ACHN (cell line): Measurements from ENCODE around the gene CLDN2.

ENCODE experiments used
- DNase-seq: peaks from one replicate; pipeline ENCODE4 v3.0.0-alpha.2; 2015
- in situ Hi-C: cut with HindIII; loops from 2 replicates; pipeline ENCODE4 v1.10.0; 2017; ENCODE audit warnings: low sequenced_read_pairs, low pct_ligation_motif_present, low pct_unique_long_range_greater_than_20kb

The CLDN2 gene

DNA sequence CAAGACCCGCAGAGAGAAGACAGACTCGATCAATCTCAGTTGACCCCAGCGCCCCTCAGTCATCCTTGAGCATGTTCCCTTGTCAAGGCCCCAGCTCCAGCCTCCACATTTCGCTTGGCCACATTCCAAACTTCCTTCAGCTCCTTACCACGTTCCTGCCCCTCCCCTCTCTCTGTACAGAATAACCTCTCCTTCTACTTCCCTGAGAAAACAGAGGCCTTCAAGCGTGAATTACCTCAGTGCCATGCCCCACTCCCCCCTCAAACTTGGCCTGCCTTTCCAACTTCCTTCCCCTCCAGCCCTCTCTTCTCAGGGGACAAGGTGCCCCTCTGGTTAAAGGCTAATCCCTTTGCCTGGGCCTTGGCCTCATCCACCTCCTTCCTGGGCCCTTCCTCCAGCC is 13.8 kb upstream of the CLDN2 start:
- no peak for DNase-seq
- in situ Hi-C loops = no loop called here

DNA sequence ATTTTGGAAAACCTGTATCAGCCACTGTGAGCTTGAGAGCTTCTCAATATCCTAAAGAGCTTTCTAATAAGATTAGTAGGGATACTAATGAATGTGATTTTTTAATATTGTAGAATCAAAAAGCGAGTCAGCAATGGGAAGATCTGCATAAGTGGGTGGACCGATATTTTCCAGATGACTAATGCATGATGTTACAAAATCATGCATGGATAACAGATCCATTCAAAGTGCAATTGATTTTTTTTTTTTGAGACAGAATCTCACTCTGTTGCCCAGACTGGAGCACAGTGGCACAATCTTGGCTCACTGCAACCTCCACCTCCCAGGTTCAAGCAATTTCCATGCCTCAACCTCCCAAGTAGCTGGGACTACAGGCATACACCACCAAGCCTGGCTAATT is 7.3 kb upstream of the CLDN2 start:
- no peak for DNase-seq
- in situ Hi-C loops = no loop called here

DNA sequence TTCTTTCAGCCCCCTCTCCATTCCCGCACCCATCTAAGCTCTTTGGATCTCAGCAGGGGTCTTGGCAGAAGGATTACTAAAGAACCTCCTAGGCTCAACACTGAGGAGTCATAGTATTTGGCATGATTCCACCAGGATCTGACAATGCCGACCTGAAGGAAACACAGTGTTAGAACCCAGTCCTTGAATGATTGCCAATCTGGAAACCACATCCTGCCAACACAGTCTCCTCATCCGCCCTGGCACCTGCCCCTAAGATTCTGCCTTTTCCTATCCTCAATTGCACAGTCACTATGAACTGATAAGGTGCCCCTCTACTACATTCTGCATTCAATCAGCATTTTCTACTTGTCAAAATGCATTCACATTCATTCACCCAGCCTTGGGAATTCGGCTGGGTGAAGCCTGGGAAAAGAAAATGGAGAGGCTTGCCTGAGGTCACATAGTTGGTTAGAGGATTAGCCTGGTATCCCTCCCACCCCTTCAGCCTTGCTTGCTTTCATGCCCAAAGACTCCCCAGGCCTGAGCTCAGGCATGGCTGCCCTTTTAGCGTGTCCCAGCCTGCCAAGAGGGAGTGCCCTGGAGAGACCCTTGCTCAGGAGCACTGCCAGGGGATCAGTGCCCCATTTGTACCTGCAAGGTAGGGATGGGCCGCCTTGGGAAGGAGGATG is 2.2 kb upstream of the CLDN2 start:
- DNase-seq = peak; percentile 91
- in situ Hi-C loops = no loop called here

DNA sequence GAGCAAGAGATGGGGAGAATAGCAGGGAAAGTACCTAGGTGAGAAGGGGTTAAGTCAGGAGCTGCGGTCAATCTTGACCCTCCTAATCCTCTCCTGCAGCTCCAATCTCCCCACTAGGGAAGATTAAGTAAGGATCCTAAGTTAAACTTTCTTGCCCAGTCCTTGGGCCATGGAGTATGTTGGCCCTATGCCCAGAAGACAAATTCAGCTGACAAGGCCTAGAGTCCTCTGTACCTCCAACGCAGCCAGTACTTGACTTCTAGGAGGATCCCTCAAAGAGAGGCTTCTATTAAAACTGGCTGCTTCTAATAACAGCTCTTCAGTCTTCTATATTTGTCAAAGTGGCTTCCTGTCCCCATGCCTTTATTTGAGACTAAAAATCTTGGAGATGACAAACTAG is 1.4 kb downstream of the CLDN2 start:
- no peak for DNase-seq
- in situ Hi-C loops = no loop called here

DNA sequence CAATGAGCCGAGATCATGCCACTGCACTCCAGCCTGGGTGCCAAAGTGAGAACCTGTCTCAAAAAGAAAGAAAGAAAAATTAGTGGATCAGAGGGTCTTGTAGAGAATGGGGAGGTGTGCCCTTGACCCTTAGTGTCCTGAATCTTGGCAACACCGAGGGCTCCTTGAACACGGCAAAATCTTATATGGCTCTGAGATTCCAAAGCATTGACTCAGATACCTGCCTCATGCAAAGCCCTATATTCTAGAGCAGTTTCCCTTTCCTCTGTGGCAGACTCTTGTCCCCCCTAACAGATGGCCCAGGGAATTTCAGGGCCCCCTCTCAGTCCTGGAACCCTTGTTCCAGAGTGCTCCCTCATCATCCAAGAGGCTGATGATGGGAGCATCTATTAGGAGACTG is 6.8 kb downstream of the CLDN2 start:
- DNase-seq = no peak
- in situ Hi-C loops = no loop called here

DNA sequence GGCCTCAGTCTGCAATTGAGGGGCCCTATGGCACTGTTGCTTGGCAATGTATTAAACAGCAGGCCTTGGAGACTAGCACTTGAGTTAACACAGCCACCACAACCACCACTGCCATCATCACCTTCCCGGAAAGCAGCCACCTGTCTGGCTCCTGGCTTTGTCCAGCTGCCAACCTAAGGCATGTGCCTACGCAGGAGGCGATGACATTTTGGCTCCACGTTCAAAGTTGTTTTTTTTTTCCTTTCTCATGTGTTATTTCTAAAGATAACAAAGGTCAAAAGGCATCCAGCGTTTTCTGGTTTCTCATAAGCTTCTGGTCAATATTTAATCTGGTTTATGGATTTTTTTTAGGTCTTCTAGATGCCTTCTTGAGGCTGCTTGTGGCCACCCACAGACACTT is 7.5 kb downstream of the CLDN2 start:
- in situ Hi-C loops = no loop called here
- DNase-seq = peak; percentile 51

DNA sequence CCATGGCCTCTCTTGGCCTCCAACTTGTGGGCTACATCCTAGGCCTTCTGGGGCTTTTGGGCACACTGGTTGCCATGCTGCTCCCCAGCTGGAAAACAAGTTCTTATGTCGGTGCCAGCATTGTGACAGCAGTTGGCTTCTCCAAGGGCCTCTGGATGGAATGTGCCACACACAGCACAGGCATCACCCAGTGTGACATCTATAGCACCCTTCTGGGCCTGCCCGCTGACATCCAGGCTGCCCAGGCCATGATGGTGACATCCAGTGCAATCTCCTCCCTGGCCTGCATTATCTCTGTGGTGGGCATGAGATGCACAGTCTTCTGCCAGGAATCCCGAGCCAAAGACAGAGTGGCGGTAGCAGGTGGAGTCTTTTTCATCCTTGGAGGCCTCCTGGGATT is 8.0 kb downstream of the CLDN2 start:
- in situ Hi-C loops = no loop called here
- DNase-seq = no peak

DNA sequence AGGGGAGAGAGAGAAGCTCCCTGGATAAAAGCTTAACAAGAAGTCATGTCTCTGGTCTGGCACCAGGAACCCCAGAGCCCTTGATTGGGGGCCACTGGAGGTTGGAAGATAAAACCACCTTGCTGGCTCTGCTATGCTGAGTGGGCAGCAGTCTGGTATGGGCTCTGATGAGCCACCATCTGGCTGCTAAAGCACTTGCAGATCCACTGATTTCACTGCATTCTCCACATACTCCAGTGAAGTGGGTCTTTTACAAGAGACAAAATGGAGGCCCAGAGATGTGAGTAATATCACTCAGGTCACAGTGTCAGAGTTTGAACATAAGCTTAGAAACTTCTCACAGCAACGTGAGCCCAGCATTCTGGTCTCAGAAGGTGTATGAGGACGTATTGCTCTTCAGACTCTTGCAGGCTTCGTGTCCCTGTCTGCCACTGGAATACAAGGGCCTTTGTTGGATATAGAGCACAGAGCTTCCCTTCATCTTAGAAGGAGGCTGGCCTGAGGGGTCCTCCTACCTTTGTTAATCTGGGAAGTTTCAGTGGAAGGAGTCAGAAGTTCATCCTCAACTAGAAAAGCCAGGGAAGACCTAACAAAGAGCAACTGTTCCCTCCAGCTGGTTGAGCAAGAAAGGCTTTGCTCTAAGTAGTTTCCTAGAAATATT is 11.8 kb downstream of the CLDN2 start:
- in situ Hi-C loops = no loop called here
- DNase-seq = peak; percentile 47

DNA sequence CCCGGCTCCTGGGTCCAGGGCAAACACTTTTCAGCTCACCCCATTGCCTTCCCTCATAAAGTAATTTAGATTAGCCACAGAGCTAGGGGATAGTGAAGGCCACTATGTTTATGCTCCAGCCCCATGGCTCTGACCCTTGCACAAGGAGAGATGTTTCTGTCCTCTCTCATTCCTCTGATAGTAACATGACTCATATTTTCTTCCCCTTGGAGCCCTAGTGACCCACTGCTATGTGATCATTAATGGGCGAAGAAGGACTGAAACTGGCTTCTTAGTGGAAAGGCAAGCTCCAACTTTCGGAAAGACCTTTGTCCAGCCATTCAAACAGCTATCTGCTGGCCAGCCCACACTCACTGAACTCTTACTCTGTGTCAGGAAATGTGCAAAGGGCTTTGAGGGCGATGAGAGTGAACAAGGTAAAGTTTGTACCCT is 12.3 kb downstream of the CLDN2 start:
- DNase-seq = peak; percentile 53
- in situ Hi-C loops = no loop called here

DNA sequence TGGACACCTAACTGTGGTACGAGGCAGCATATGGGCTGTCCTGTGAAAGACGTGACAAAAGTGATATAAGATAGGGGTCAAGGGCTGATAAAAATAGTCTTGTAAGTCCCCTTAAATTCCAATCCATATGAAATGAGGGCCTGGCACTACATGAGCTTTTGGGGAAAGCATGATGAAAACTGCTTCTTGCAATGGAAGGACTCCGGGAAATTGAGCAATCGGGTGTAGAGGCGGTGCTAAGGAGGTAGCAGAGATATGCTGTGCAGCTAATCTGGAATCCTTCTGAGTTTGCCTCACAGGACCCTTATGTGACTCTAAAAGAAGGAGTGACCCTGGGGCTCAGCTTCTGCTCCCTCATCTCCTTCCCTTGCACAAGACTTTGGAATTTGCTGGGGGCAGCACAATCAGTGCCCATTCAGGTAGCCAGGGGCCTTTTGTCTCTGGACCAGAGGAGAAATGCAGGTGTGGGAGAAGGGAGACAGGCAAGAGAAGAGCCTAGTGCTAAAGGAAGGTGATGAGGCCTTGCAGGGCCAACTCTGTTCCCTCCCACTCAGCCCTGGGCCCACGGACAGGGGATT is 12.8 kb downstream of the CLDN2 start:
- DNase-seq = peak; percentile 25
- in situ Hi-C loops = no loop called here

DNA sequence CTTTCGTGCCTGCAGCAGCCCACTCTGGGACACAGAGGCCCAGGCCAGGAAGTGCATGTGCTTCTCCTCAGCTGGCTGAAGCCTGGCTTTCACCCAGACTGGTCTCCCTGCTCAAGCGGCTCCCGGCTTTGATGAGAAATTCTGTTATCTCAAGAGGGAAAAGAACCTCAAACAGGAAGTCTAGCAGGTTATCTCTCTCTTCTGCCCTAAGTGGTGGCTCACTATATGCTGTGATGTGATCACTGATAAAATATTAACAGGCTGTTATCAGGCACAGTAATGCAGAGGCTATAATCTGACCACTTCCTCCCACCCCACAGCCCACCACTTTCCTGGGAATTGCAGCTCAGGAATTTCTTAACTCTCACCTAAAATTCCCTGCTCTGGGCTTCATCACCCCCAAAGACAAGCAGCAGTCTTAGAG is 13.3 kb downstream of the CLDN2 start:
- peak; percentile 80 for DNase-seq
- in situ Hi-C loops = no loop called here

DNA sequence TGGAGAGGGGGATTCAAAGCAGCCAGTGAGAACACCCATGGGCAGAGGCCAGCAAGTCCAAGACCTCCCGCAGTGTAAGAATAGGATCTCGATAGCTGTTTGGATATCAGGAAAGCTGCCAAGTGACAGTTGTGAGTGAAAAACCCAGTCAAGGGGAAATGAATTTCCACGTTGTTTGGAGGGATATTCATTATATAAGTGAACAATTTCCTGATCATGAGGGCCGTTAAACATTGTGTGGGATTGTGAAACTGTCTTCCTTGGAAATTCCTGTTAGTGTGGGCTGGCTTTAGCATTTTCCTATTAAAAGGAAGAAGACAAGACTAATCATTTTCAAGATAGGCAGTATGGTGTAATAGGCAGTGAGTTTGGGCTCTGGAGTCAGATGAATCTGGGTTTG is 15.0 kb downstream of the CLDN2 start:
- in situ Hi-C loops = no loop called here
- DNase-seq = peak; percentile 87

DNA sequence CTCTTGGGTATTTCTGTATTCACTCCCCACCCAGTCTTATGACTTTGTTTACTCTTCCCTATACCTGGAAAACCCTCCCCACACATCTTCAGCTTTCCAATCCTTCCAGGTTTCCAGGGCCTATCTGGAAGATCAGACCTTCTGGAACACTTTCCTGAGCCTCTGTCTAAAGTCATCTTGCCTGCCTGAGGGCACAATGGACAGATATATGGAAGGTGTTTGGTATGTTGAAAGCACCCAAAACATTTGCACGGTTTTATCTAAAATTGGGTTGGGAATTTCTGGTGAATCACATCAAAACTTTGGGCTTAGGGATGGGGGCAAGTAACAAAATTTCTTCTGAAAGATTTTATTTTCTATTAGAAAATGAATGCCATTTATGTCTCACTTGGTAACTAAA is 16.0 kb downstream of the CLDN2 start:
- in situ Hi-C loops = no loop called here

DNA sequence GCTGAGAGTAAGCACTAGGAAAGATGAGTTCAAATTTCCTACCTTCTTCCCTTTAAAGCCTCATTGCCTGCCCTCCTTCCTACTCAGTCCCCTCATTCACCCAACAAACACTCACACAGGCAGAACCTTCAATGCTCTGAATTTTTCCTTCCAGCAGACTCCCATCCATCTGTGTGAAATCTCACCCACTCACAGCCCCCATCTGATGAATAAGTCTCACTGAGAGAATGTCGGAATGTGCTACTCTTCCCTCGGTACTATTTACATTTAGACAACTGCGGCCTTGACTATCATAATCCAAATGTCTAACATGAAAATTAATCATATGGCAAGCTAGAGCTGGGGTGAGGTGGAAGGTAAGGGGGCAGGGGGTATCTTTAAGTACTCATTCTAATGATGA is 19.4 kb downstream of the CLDN2 start:
- in situ Hi-C loops = no loop called here
- DNase-seq = no peak

More for the DNA sequence above, 16.0 kb downstream of the CLDN2 start:
- DNase-seq = no peak

DNA sequence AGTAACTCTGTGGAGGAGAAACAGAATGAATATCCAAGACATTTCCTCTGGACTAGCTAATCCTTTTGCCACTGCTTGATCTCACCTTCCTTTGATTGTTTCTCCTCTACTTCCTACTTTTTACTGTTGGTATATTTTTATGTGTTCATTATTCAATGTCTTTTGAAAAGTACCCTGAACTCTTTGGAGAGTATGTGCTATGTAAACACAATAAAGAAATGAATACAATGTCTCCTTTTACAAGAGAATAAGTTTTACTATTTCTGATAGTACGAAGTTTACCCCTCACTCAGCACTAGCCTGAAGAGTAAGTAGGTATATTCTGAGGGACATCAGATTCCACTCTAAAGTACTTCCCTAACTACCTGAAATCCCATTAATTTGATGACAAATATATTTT is 19.9 kb downstream of the CLDN2 start:
- in situ Hi-C loops = no loop called here
- no peak for DNase-seq

DNA sequence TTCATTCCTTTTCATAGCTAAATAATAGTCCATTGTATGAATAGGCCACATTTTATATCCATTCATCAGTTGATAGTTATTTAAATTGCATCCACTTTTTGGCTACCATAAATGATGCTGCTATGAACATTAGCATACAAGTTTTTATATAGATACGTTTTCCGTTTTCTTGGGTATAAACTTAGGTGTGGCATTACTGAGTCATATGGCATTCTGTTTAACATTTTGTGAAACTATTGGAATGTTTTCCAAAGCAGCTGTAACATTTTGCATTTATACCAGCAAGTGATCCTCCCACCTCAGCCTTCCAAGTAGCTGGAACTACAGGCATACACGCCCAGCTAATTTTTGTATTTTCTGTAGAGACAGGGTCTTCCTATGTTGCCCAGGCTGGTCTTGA is 26.3 kb downstream of the CLDN2 start:
- DNase-seq = no peak
- in situ Hi-C loops = no loop called here

DNA sequence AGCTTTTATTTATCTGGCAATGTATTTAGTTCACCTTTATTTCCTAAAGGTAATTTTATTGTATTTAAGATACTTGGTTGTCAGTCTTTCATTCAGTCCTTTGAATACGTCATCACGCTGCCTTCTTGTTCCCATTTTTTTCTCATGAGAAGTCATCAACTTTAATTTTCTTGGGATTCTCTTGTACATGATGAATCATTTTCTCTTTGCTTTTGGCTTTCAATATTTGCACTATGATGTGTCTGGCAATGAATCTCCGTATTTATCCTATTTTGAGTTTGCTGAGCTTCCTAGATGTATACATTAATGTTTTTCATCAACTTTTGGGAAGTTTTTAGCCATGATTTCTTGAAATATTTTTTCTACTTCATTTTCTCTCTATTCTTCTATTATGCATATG is 28.4 kb downstream of the CLDN2 start:
- no peak for DNase-seq
- in situ Hi-C loops = no loop called here

DNA sequence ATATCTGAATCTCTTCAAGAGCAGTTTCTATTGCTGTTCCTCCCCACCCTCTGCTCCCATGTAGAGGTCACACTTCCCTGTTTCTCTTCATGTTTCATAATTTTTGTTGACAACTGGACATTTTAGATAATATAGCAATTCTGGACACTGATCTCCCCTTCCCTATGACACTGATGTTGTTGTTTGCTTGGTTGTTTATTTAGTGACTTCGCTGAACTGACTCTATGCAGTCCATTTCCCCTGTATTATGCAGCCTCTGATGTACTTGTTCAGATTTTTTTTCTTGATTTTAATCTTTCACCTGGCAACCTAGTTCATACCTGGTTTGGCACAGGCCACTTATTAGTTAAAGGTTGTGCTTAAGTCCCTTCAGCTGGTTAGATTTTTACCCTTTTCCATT is 29.2 kb downstream of the CLDN2 start:
- in situ Hi-C loops = no loop called here
- DNase-seq = no peak

DNA sequence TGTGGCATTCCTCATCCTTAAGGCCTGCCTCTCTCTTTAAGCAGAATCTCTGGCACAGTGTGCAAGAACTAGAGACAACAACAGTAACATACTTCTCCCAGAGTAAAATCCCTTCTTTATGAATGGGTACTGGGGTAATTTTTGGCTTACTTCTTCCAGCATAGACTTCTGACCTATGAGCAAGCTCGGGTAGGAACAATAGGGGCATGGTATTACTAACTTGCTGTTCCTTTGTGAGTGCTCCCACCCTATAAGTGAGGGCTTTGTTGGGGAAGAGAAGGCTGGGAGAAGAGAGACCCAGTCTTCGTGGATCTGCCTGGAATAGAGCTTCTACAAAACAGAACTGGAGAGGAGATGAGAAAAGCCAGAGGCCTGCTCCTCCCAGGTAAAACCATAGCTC is 30.2 kb downstream of the CLDN2 start:
- in situ Hi-C loops = no loop called here
- no peak for DNase-seq

DNA sequence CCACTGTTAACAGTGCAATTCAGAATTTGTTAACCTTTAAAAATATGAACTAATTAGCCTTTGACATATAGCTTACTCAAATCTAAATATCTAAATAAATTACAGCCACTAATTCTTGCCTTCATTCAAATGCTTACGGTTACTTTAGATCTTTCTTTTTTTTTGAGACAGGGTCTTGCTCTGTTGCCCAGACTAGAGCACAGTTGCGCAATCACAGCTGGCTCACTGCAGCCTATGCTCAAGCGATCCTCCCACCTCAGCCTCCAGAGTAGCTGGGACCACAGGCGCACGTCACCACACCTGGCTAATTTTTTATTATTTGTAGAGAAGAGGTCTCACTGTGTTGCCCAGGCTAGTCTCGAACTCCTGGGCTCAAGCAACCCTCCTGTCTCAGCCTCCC is 31.0 kb downstream of the CLDN2 start:
- in situ Hi-C loops = no loop called here
- DNase-seq = no peak
